Liver (tissue), 9 donors: ENCODE data around the gene HSD17B7. TPM values are rescaled to one million over a fixed set of nuclear protein-coding genes. Genes with fewer than 3 reads are reported as not detected.

Experiments
- DNase-seq: peaks from one replicate; pipeline ENCODE4 v3.0.0-alpha.2; 2017; ENCODE audit warnings: low spot score
- H3K27ac ChIP-seq, 2 donors: one replicate each; pipeline ENCODE4 v1.7.0; 2013; ENCODE audit warnings: inconsistent platforms in 2 of 2, low read length in 2 of 2, control low read depth in 1 of 2, low read depth in 1 of 2, mild to moderate bottlenecking in 1 of 2
- H3K27me3 ChIP-seq, 4 donors: one replicate each; pipeline versions ENCODE4 v1.6.1 to v1.7.0; 2013; ENCODE audit warnings: low read length in 3 of 4, inconsistent platforms in 1 of 4, mild to moderate bottlenecking in 1 of 4, moderate library complexity in 1 of 4; ENCODE audit not compliant: control insufficient read depth in 4 of 4, insufficient read depth in 4 of 4
- H3K36me3 ChIP-seq, 4 donors: one replicate each; pipeline versions ENCODE4 v1.6.1 to v1.7.0; 2013; ENCODE audit warnings: low read length in 3 of 4, mild to moderate bottlenecking in 3 of 4, low read depth in 1 of 4, moderate library complexity in 1 of 4; ENCODE audit not compliant: control insufficient read depth in 4 of 4, insufficient read depth in 3 of 4
- H3K4me1 ChIP-seq, 4 donors: one replicate each; pipeline versions ENCODE4 v1.6.1 to v1.7.0; 2013; ENCODE audit warnings: low read length in 3 of 4, mild to moderate bottlenecking in 3 of 4, moderate library complexity in 1 of 4; ENCODE audit not compliant: control insufficient read depth in 4 of 4, insufficient read depth in 4 of 4
- H3K4me3 ChIP-seq, 3 donors: one replicate each; pipeline versions ENCODE4 v1.6.1 to v1.7.0; 2013; ENCODE audit warnings: low read length in 3 of 3, control low read depth in 1 of 3, low read depth in 1 of 3, mild to moderate bottlenecking in 1 of 3
- H3K9ac ChIP-seq, 2 donors: one replicate each; pipeline ENCODE4 v1.7.0; 2013; ENCODE audit warnings: low read length in 2 of 2, mild to moderate bottlenecking in 2 of 2, moderate library complexity in 2 of 2, control low read depth in 1 of 2, low read depth in 1 of 2
- H3K9me3 ChIP-seq, 4 donors: one replicate each; pipeline versions ENCODE4 v1.6.1 to v1.7.0; 2013; ENCODE audit warnings: low read length in 3 of 4; ENCODE audit not compliant: control insufficient read depth in 4 of 4
- ATF3 ChIP-seq: IDR thresholded peaks from 2 replicates; pipeline ENCODE4 v1.6.1; 2016; ENCODE audit warnings: antibody characterized with exemption
- CTCF ChIP-seq: fragments of 150-350 bp; IDR thresholded peaks from 2 replicates; pipeline ENCODE4 v1.5.1; 2017; ENCODE audit warnings: improper control_type of control experiment, low read depth, low read length; ENCODE audit not compliant: missing input control
- EGR1 ChIP-seq, 2 donors: IDR thresholded peaks; 2 replicates each; pipeline ENCODE4 v1.6.1; 2016 to 2018; ENCODE audit warnings: antibody characterized with exemption in 2 of 2, low read depth in 2 of 2
- FOXA1 ChIP-seq: IDR thresholded peaks from 2 replicates; pipeline ENCODE4 v1.6.1; 2016; ENCODE audit warnings: antibody characterized with exemption
- FOXA2 ChIP-seq: IDR thresholded peaks from 2 replicates; pipeline ENCODE4 v1.6.1; 2016; ENCODE audit warnings: antibody characterized with exemption
- GABPA ChIP-seq, 2 donors: IDR thresholded peaks in 1 of 2; conservative IDR thresholded peaks in 1 of 2; 2 replicates each; pipeline ENCODE4 v1.6.1; 2016; ENCODE audit warnings: antibody characterized with exemption in 2 of 2, mild to moderate bottlenecking in 1 of 2, moderate library complexity in 1 of 2
- HNF4A ChIP-seq, 2 donors: conservative IDR thresholded peaks; 2 replicates each; pipeline ENCODE4 v1.6.1; 2016; ENCODE audit warnings: antibody characterized with exemption in 2 of 2, mild to moderate bottlenecking in 2 of 2
- HNF4G ChIP-seq: IDR thresholded peaks from 2 replicates; pipeline ENCODE4 v1.6.1; 2016; ENCODE audit warnings: antibody characterized with exemption
- JUND ChIP-seq, 2 donors: IDR thresholded peaks; 2 replicates each; pipeline ENCODE4 v1.6.1; 2016; ENCODE audit warnings: antibody characterized with exemption in 2 of 2
- MAX ChIP-seq: IDR thresholded peaks from 2 replicates; pipeline ENCODE4 v1.6.1; 2016; ENCODE audit warnings: antibody characterized with exemption
- NR2F2 ChIP-seq: IDR thresholded peaks from 2 replicates; pipeline ENCODE4 v1.6.1; 2016; ENCODE audit warnings: antibody characterized with exemption
- RAD21 ChIP-seq, 2 donors: IDR thresholded peaks; 2 replicates each; pipeline ENCODE4 v1.6.1; 2016; ENCODE audit warnings: antibody characterized with exemption in 2 of 2, mild to moderate bottlenecking in 2 of 2
- REST ChIP-seq: IDR thresholded peaks from 2 replicates; pipeline ENCODE4 v1.6.1; 2016; ENCODE audit warnings: antibody characterized with exemption, mild to moderate bottlenecking
- RXRA ChIP-seq, 2 donors: IDR thresholded peaks; 2 replicates each; pipeline ENCODE4 v1.6.1; 2017 to 2018; ENCODE audit warnings: antibody characterized with exemption in 2 of 2, mild to moderate bottlenecking in 1 of 2
- SP1 ChIP-seq: IDR thresholded peaks from 2 replicates; pipeline ENCODE4 v1.6.1; 2018; ENCODE audit warnings: antibody characterized with exemption, mild to moderate bottlenecking
- TAF1 ChIP-seq: conservative IDR thresholded peaks from 2 replicates; pipeline ENCODE4 v1.6.1; 2016; ENCODE audit warnings: antibody characterized with exemption, mild to moderate bottlenecking
- YY1 ChIP-seq: IDR thresholded peaks from 2 replicates; pipeline ENCODE4 v1.6.1; 2016; ENCODE audit warnings: antibody characterized with exemption, mild to moderate bottlenecking
- ZBTB33 ChIP-seq: IDR thresholded peaks from 2 replicates; pipeline ENCODE4 v1.6.1; 2016; ENCODE audit warnings: antibody characterized with exemption
- WGBS: extraction: QIAGEN DNeasy Blood & Tissue Kit; methylation state at CpG from one replicate; pipeline ENCODE4 v1.1.7; 2013; 5-methylcytosine and 5-hydroxymethylcytosine counted together
- polyA plus RNA-seq, 2 donors: library from polyadenylated mRNA; stranded (reverse) in 1 of 2; unstranded in 1 of 2; fragments of 200-250 nt in 1 of 2; fragments of >200 nt in 1 of 2; fragmentation: Nextera tagmentation in 1 of 2; extraction: Ambion mirVana in 1 of 2; gene quantifications; one replicate each; pipeline versions ENCODE4 v1.2.1 to v1.2.3, GENCODE V29; 2013 to 2015
- total RNA-seq, 2 donors: library from RNA; depleted of rRNA; stranded (reverse); fragments of >200 nt; gene quantifications; one replicate each; pipeline ENCODE4 v1.2.3, GENCODE V29; 2014
- donor health status: healthy.
- donor health status: healthy.
- donor health status: healthy.
- donor health status: healthy.
- donor health status: healthy.

The HSD17B7 gene
- total and polyA plus RNA-seq, 4 donors: 22.9 to 115 (median 43.5) TPM

- Histone ChIP-seq H3K9me3 (peaks cover 0 to 18% (median 9%) of the 10 kb centered on the region in 4 donors), H3K4me1 (no peaks in the 10 kb centered on the region), H3K9ac (no peak overlapping the region), H3K27me3 (no peaks in the 10 kb centered on the region), H3K27ac (no peak overlapping the region), H3K36me3 (no peaks in the 10 kb centered on the region), H3K4me3 (no peak overlapping the region)
- DNase-seq: no peak
- TF ChIP-seq RXRA (IDR thresholded peaks at IDR 0.05) (no peak), YY1 (no peak), JUND (IDR thresholded peaks at IDR 0.05) (no peak), MAX (no peak), HNF4A (conservative IDR thresholded peaks at IDR 0.05) (no peak), SP1 (no peak), CTCF (no peak), EGR1 (IDR thresholded peaks at IDR 0.05; ENCODE audit: low read depth in 2 of 2) (no peak), TAF1 (no peak), HNF4G (no peak), REST (no peak), ZBTB33 (no peak), GABPA (IDR thresholded peaks at IDR 0.05 in 1 of 2, conservative IDR thresholded peaks at IDR 0.05 in 1 of 2) (no peak), FOXA1 (no peak), NR2F2 (no peak)
- 62% methylated on average over 3 of the region's 3 CpGs for WGBS
Measured at GRCh38 chr1:162835157-162835899, 44.8 kb downstream of the HSD17B7 start.

- Histone ChIP-seq H3K36me3 (no peaks in the 10 kb centered on the region), H3K27ac (no peak overlapping the region), H3K4me1 (no peaks in the 10 kb centered on the region), H3K4me3 (no peak overlapping the region), H3K9me3 (peaks cover 0 to 18% (median 9%) of the 10 kb centered on the region in 4 donors), H3K9ac (no peak overlapping the region), H3K27me3 (no peaks in the 10 kb centered on the region)
- DNase-seq: no peak
- 84% methylated on average over 4 of the region's 4 CpGs for WGBS
- TF ChIP-seq HNF4A (conservative IDR thresholded peaks at IDR 0.05) (no peak), RXRA (IDR thresholded peaks at IDR 0.05) (no peak), ATF3 (no peak), YY1 (no peak), REST (no peak), NR2F2 (no peak), RAD21 (IDR thresholded peaks at IDR 0.05) (no peak), FOXA2 (no peak), CTCF (no peak), GABPA (IDR thresholded peaks at IDR 0.05 in 1 of 2, conservative IDR thresholded peaks at IDR 0.05 in 1 of 2) (no peak)
Measured at GRCh38 chr1:162838863-162839262, 48.4 kb downstream of the HSD17B7 start.
